Sigmoid colon (tissue), 4 donors: ENCODE data around the gene PATL1.

Experiments
- POLR2A ChIP-seq, 2 donors: fragments of 450-650 bp; IDR thresholded peaks; one replicate each; pipeline ENCODE4 v1.6.1; 2016; ENCODE audit warnings: antibody characterized with exemption in 2 of 2, mild to moderate bottlenecking in 2 of 2, moderate library complexity in 2 of 2
- POLR2AphosphoS5 ChIP-seq, 4 donors: sonication (generic); formaldehyde crosslinking; IDR thresholded peaks; one replicate each; pipeline ENCODE4 v1.6.1; 2017; ENCODE audit warnings: antibody characterized with exemption in 4 of 4
- TF ChIP-seq, protein P1 (sequence below), 4 experiments: fragments of 450-650 bp in 3 of 4; fragments of 200-600 bp in 1 of 4; IDR thresholded peaks; one replicate each; pipeline ENCODE4 v1.5.1; 2016 to 2019; ENCODE audit warnings: antibody characterized with exemption in 4 of 4, mild to moderate bottlenecking in 3 of 4, moderate library complexity in 2 of 4

DNA sequence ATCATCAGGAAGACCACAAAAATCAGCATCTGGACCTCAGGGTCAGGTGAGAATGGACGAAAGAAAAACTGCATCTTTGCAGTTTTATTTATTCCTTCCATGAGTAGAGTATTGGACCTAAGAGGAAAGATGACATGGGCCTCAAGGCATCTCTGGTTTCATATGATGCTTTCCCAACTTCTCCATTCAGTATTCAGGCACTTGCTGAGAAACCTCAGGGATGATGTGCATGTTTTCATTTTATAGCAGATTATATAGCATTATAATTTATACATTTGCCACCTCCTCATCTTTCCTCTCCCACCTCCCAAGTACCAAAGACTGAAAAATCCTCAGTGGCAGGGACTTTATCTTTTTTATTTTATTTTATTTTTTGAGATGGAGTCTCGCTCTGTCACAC lies 44.9 kb upstream of the PATL1 start, which contains the start of gene OR10V1:
- TF ChIP-seq, protein P1, sequence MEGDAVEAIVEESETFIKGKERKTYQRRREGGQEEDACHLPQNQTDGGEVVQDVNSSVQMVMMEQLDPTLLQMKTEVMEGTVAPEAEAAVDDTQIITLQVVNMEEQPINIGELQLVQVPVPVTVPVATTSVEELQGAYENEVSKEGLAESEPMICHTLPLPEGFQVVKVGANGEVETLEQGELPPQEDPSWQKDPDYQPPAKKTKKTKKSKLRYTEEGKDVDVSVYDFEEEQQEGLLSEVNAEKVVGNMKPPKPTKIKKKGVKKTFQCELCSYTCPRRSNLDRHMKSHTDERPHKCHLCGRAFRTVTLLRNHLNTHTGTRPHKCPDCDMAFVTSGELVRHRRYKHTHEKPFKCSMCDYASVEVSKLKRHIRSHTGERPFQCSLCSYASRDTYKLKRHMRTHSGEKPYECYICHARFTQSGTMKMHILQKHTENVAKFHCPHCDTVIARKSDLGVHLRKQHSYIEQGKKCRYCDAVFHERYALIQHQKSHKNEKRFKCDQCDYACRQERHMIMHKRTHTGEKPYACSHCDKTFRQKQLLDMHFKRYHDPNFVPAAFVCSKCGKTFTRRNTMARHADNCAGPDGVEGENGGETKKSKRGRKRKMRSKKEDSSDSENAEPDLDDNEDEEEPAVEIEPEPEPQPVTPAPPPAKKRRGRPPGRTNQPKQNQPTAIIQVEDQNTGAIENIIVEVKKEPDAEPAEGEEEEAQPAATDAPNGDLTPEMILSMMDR (IDR thresholded peaks at IDR 0.05) = no peak
- TF ChIP-seq POLR2AphosphoS5 (IDR thresholded peaks at IDR 0.05) = no peak
- no peak for TF ChIP-seq POLR2A (IDR thresholded peaks at IDR 0.05)
